GM19099 (cell line): ENCODE measurements around the gene ARL3.

Experiments used
- POLR2A ChIP-seq: IDR thresholded peaks from 3 replicates; pipeline ENCODE4 v1.6.1; 2011; ENCODE audit warnings: low read depth; ENCODE audit not compliant: insufficient read length; ENCODE audit errors: extremely low read depth

Gene ARL3

DNA sequence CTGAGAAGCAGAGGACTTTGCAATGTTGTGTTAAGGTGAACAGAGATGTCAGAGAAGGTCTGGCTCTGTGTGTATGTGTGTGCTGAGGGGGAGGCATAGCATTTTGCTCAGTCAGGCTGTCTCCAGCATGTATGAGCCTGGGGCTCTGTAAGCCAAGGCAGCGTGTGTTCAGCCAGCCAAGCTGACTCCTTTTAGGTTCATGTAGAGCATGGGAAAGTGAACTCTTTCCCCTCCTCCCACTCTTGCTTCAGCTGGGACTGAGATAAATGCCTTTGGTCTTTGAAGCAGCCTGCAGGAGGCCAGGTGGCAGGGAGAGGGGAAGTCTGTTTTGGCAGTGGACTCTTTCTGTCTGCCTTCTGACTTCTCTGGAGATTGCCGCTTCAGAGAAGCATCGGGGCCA lies 4.0 kb upstream of the ARL3 start:
- TF ChIP-seq POLR2A = no peak

DNA sequence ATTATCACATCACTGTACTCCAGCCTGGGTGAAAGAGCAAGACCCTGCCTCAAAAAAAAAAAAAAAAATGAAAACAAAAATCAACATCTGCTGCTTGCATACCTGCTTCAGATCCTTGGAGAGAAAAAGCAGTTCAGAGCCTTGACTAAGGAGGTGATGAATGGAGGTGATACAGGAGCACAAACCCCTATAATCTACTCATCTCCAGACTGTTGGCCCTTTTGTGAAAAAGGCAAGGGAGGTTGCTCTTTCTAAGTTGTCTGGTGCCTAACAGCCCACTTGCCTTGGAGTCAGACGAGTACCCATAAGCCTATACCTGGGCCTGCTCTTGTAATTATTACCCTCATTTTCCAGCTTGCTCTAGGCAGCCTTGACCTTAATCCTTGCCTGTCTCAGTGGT lies 1.7 kb upstream of the ARL3 start:
- no peak for TF ChIP-seq POLR2A

GRCh38 chr10:102714621-102715455 lies 641 bp upstream of the ARL3 start, which contains the start of gene SFXN2:
Gene SFXN2, plus strand, starts transcription at chr10:102714636. Its CDS starts 12,001 bp downstream, at chr10:102726637.
- TF ChIP-seq POLR2A = peak; percentile 75

- no peak for TF ChIP-seq POLR2A
Measured at GRCh38 chr10:102713539-102713813, 721 bp downstream of the ARL3 start.

GRCh38 chr10:102712843-102713538 lies 1.2 kb downstream of the ARL3 start:
- no peak for TF ChIP-seq POLR2A

DNA sequence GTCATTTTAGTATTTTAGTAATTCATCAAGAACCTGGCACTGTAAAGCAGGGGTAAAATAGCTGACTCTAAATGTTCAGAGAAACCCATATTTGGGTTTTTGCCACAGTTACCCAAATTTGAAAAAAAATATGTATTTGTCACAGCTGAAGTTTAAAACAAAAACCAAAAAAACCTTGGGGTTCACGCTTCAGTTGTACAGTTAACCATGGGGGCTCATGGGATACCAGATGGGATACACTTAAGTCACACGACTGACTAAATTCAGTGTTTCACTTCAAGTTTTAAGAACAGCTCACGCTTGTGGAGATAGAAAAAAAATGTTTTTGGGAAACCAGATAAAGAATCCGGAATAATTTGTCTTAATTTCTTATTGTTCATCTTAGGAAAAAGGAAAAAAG lies 2.1 kb downstream of the ARL3 start:
- TF ChIP-seq POLR2A = peak; percentile 47

GRCh38 chr10:102710609-102711008 lies 3.6 kb downstream of the ARL3 start:
- TF ChIP-seq POLR2A = no peak

DNA sequence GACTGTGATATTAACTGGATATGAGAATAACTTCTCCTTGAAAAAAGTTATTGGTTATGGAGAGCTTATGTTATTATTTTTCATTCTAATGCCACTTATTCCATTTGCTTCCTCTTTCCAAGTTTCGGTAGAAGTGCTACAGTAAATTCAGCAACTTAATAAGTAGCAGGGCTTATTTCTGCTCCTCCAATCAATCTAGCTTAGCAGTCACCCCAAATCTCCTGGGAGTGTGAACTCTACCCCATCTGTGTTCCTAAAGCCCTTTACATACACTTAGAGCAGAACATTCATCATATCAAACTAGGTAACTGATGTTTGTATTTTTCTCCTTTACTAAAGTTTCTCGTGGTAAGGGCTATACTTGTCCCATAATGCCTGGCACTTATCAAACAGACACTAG lies 8.7 kb downstream of the ARL3 start:
- TF ChIP-seq POLR2A = no peak

GRCh38 chr10:102704915-102705314 lies 9.3 kb downstream of the ARL3 start:
- TF ChIP-seq POLR2A = no peak

GRCh38 chr10:102702742-102703141 lies 11.5 kb downstream of the ARL3 start:
- no peak for TF ChIP-seq POLR2A

DNA sequence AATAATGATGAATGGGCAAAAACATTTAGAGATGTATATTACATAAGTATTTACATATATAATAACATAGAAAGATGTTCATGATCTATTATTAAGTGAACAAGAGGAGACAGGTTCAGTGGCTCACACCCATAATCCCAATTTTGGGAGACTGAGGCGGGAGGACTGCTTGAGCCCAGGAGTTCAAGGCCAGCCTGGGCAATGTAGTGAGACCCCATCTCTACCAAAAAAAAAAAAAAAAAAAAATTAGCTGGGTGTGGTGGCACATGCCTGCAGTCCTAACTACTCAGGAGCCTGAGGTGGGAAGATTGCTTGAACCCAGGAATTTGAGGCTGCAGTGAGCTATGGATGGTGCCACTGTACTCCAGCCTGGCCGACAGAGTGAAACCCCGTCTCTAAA lies 12.4 kb downstream of the ARL3 start:
- no peak for TF ChIP-seq POLR2A

DNA sequence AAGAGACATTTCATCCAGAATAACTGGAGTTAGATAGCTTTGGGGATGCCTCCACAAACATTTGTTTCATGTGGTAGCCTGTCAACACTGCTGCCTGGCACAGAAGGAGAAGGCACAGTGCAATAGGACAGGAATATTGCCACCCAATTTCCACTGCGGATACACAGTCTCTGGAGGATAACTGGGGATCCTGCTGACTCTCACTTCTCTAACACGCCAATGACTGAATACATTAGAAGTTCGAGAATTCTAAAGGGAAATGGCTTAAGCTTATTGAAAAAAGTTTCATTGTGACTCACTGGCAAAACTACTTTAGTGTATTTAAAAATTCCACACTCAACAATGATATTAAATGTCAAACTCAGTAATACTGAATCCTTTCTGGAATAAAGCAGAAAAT lies 12.9 kb downstream of the ARL3 start:
- no peak for TF ChIP-seq POLR2A

DNA sequence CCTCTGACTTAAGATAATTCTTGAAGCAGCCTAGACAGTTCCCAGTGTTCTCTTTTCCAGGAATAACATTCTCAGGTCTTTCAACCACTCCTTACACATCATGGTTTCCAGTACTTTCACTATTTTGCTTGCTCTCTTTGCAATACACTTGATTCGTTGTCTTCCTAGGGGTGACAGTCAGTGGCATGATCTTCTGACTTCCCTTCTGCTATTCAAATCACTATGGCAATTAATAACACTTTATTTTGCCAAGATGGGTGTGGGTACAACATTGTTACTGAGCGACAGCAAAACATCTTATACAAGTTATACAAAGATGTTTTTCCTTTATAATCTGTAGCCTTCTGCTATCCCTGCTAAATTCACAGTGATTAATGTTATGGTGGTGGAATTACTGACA lies 15.3 kb downstream of the ARL3 start:
- no peak for TF ChIP-seq POLR2A

DNA sequence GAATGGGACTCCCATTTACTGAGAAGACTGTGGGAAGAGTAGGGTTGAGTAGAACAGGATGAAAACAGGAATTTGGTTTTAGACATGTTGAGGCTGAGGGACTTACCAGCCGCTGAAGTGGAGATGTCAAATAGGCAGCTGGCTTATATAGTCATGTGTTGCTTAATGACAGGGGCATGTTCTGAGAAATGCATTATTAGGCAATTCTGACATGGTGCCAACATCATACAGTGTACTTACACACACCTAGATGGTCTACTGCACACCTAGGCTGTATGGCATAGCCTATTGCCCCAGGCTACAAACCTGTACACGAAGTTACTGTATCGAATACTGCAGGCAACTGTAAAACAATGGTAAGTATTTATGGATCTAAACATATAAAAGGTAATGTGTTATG lies 17.5 kb downstream of the ARL3 start:
- no peak for TF ChIP-seq POLR2A

- no peak for TF ChIP-seq POLR2A
Measured at GRCh38 chr10:102691285-102692066, 22.7 kb downstream of the ARL3 start.

DNA sequence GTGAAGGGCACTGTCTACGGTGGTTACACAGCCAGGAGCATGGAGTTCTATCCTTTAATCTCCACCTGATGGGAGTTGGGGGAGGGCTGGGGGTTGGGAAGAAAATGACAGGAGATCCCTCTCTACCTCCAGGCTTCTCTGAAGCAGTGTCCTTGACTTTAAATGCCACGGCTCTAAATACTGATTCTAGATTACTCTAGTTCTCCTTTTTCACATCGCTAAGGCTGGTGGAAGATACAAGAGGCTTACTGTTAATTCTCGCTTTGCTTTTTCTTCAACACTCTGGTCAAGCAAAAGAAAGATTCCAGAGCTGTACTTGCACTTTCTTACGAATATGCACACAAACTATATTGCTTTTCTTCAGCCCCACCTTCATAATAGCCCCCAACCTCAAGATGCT lies 30.5 kb downstream of the ARL3 start:
- TF ChIP-seq POLR2A = no peak
